ENCODE results near the gene LAMC1. TPM values are rescaled to one million over a fixed set of nuclear protein-coding genes. Genes with fewer than 3 reads are reported as not detected.

LAMC1 gene
- total and polyA plus RNA-seq, 2 experiments from 2014 or later = 18.4 to 116 TPM

GRCh38 chr1:183058851-183059502 lies 35.8 kb downstream of the LAMC1 start:
- no peak overlapping the region for H3K27ac ChIP-seq (ENCODE audit: low read depth)
- H3K27me3 Mint-ChIP-seq (ENCODE audit: insufficient read depth, low read depth, poor library complexity) = peaks cover 5% of the 10 kb centered on the region
- H2AFZ ChIP-seq = no peak overlapping the region
- no peaks in the 10 kb centered on the region for H3F3A ChIP-seq (replicated peaks; ENCODE audit: low read depth)
- no peak overlapping the region for H3K4me3 ChIP-seq
- peaks cover 10% of the 10 kb centered on the region; the same call in 1 of the 2 replicates for H4K20me1 ChIP-seq (replicated peaks; ENCODE audit: insufficient read depth)
- H3K9me3 Mint-ChIP-seq = no peaks in the 10 kb centered on the region; the same call in 2 of the 3 replicates
- peaks cover 11% of the 10 kb centered on the region; the same call in 1 of the 2 replicates for H3K4me1 ChIP-seq (ENCODE audit: insufficient read depth)
- no peaks in the 10 kb centered on the region for H3K36me3 ChIP-seq (ENCODE audit: insufficient read depth)
- H3K4me2 ChIP-seq = no peak overlapping the region
- no peak overlapping the region; the same call in 1 of the 2 replicates for H3K27ac Mint-ChIP-seq
- no peaks in the 10 kb centered on the region for H3K9me2 ChIP-seq (ENCODE audit: insufficient read depth)
- H3K36me3 Mint-ChIP-seq (ENCODE audit: low read depth) = no peaks in the 10 kb centered on the region
- H3K27me3 ChIP-seq (ENCODE audit: insufficient read depth) = no peaks in the 10 kb centered on the region
- peaks cover 90% of the 10 kb centered on the region for H3K79me2 ChIP-seq (replicated peaks; ENCODE audit: insufficient read depth)
- DNase-seq (ENCODE audit: low spot score) = no peak
- peaks cover 10% of the 10 kb centered on the region; the same call in 2 of the 3 replicates for H3K4me1 Mint-ChIP-seq
- no peak for TF ChIP-seq ZNF114 (CRISPR knock-in tag; IDR thresholded peaks at IDR 0.05)
- no peak for TF ChIP-seq REST (IDR thresholded peaks at IDR 0.05; ENCODE audit: unreplicated experiment)
- no peak for TF ChIP-seq NANOG (IDR thresholded peaks at IDR 0.05; ENCODE audit: borderline replicate concordance)
- no peak for TF ChIP-seq EZH2phosphoT487 (IDR thresholded peaks at IDR 0.05; ENCODE audit: unreplicated experiment)
- no peak for TF ChIP-seq CREB1 (CRISPR knock-in tag; IDR thresholded peaks at IDR 0.05; ENCODE audit: low read depth)
- no peak for TF ChIP-seq STAT1 (IDR thresholded peaks at IDR 0.05; ENCODE audit: unreplicated experiment)
- TF ChIP-seq ETS1 (IDR thresholded peaks at IDR 0.05) = no peak
- TF ChIP-seq POLR2AphosphoS5 (IDR thresholded peaks at IDR 0.05; ENCODE audit: low read depth) = no peak
- TF ChIP-seq ZNF462 (CRISPR knock-in tag; IDR thresholded peaks at IDR 0.05) = no peak
- TF ChIP-seq JUNB (IDR thresholded peaks at IDR 0.05; ENCODE audit: unreplicated experiment) = no peak
- TF ChIP-seq EZH2 (IDR thresholded peaks at IDR 0.05; ENCODE audit: low read depth, unreplicated experiment) = no peak
- TF ChIP-seq ZNF331 (CRISPR knock-in tag; IDR thresholded peaks at IDR 0.05; ENCODE audit: low read depth) = no peak
- TF ChIP-seq CTCF (conservative IDR thresholded peaks at IDR 0.05; ENCODE audit: low read depth in 2 of 2) = no peak
- H3K4me3 Mint-ChIP-seq = no peak overlapping the region
- ATAC-seq = no peak

Measured in GM23338 (cell line).